ENCODE measurements around the gene PPP3CB. TPM values are rescaled to one million over a fixed set of nuclear protein-coding genes. Genes with fewer than 3 reads are reported as not detected.

The PPP3CB gene
- total RNA-seq, 1 experiment from 2014 or later: 43.8 TPM

DNA sequence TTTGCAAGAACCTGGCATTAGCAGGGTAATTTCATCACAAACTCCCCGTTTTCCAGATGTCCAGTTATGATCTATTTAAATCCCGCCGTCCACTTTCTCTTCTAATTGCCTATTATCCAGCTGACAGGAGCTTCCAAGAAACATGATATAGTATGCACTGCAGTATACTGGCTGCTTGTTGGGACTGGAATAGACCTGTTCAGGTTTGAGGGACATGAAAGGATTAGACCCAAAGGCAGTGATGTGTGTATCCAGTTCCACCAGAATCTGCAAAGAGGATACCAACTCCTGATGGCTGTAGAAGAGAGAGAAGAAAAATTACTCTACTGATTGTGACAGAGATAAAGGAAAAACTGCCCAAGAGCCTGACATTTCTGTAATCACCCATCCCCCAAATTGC lies 71.3 kb downstream of the PPP3CB start:
- no peaks in the 10 kb centered on the region for H3K9me2 ChIP-seq (replicated peaks; ENCODE audit: low read length)
- no peak overlapping the region for H2AFZ ChIP-seq (ENCODE audit: low read length)
- 0 out of 2 replicates have a peak, but pooled peaks cover 8% of the 10 kb centered on the region for H3K36me3 ChIP-seq (ENCODE audit: low read depth, low read length)
- H3K27me3 ChIP-seq (ENCODE audit: low read length): no peaks in the 10 kb centered on the region
- ChIA-PET POLR2A (ENCODE audit: unreplicated experiment) (interaction anchor here (0.6 kb wide), 1 partner anchor 177 kb away, joined by 3 read pairs; the partner anchor contains the start of gene DNAJC9), CTCF (no interaction called here)
- no peak overlapping the region for H3K4me3 ChIP-seq (ENCODE audit: low read length)
- no TSS peak for BruUV-seq (replicated peaks)
- intact Hi-C loops (cut with micrococcal nuclease): no loop called here
- no peaks in the 10 kb centered on the region for H4K20me1 ChIP-seq (ENCODE audit: low read length)
- TF ChIP-seq, protein P1, sequence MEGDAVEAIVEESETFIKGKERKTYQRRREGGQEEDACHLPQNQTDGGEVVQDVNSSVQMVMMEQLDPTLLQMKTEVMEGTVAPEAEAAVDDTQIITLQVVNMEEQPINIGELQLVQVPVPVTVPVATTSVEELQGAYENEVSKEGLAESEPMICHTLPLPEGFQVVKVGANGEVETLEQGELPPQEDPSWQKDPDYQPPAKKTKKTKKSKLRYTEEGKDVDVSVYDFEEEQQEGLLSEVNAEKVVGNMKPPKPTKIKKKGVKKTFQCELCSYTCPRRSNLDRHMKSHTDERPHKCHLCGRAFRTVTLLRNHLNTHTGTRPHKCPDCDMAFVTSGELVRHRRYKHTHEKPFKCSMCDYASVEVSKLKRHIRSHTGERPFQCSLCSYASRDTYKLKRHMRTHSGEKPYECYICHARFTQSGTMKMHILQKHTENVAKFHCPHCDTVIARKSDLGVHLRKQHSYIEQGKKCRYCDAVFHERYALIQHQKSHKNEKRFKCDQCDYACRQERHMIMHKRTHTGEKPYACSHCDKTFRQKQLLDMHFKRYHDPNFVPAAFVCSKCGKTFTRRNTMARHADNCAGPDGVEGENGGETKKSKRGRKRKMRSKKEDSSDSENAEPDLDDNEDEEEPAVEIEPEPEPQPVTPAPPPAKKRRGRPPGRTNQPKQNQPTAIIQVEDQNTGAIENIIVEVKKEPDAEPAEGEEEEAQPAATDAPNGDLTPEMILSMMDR (conservative IDR thresholded peaks at IDR 0.05; ENCODE audit: low read depth, low read length): no peak
- TF ChIP-seq EZH2 (IDR thresholded peaks at IDR 0.05; ENCODE audit: low read length, unreplicated experiment): no peak
- H3K9ac ChIP-seq (ENCODE audit: low read length): no peak overlapping the region
- ATAC-seq (no peak), DNase-seq (no peak)
- peaks cover 10% of the 10 kb centered on the region for H3K4me1 ChIP-seq (ENCODE audit: insufficient read depth, low read length)
- H3K9me3 ChIP-seq (ENCODE audit: low read length): no peaks in the 10 kb centered on the region
- H3F3A ChIP-seq (ENCODE audit: low read length, unreplicated experiment): no peaks in the 10 kb centered on the region
- no peak overlapping the region for H3K4me2 ChIP-seq (ENCODE audit: low read length)
- no peaks in the 10 kb centered on the region for H3K79me2 ChIP-seq (ENCODE audit: low read length)
- H3K27ac ChIP-seq (ENCODE audit: low read length): no peak overlapping the region

DNA sequence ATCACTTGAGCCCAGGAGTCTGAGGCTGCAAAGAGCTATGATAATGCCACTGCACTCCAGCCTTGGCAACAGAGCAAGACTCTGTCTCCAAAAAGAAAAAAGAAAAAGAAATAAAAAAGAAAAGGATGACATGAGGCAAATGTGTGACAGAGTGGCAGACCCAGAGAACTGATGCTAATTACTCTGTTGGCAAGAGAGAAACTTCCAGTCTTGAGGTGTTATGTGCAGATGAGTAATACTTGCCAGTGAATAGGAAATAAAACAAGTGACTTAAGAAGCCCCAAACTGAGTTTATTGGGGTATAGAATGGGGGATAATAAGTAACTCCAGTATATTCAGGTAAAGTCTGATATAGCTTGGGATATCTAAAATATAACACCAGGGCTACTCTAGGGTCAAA lies 72.5 kb downstream of the PPP3CB start:
- no peak overlapping the region for H3K4me2 ChIP-seq (ENCODE audit: low read length)
- intact Hi-C loops (cut with micrococcal nuclease): no loop called here
- no peaks in the 10 kb centered on the region for H3K9me3 ChIP-seq (ENCODE audit: low read length)
- no peaks in the 10 kb centered on the region for H3F3A ChIP-seq (ENCODE audit: low read length, unreplicated experiment)
- no TSS peak for BruUV-seq (replicated peaks)
- H3K9ac ChIP-seq (ENCODE audit: low read length): no peak overlapping the region
- ChIA-PET CTCF (no interaction called here), POLR2A (ENCODE audit: unreplicated experiment) (no interaction called here)
- ATAC-seq (no peak), DNase-seq (no peak)
- H3K36me3 ChIP-seq (ENCODE audit: low read depth, low read length): 0 out of 2 replicates have a peak, but pooled peaks cover 8% of the 10 kb centered on the region
- H3K9me2 ChIP-seq (replicated peaks; ENCODE audit: low read length): no peaks in the 10 kb centered on the region
- peaks cover 20% of the 10 kb centered on the region for H3K4me1 ChIP-seq (ENCODE audit: insufficient read depth, low read length)
- H2AFZ ChIP-seq (ENCODE audit: low read length): no peak overlapping the region
- no peaks in the 10 kb centered on the region for H4K20me1 ChIP-seq (ENCODE audit: low read length)
- no peaks in the 10 kb centered on the region for H3K27me3 ChIP-seq (ENCODE audit: low read length)
- TF ChIP-seq, protein P1 (conservative IDR thresholded peaks at IDR 0.05; ENCODE audit: low read depth, low read length): no peak
- TF ChIP-seq EZH2 (IDR thresholded peaks at IDR 0.05; ENCODE audit: low read length, unreplicated experiment) (no peak), EZH2phosphoT487 (IDR thresholded peaks at IDR 0.05; ENCODE audit: borderline replicate concordance, low read length) (no peak)
- no peak overlapping the region for H3K4me3 ChIP-seq (ENCODE audit: low read length)
- H3K79me2 ChIP-seq (ENCODE audit: low read length): no peaks in the 10 kb centered on the region
- H3K27ac ChIP-seq (ENCODE audit: low read length): no peak overlapping the region

DNA sequence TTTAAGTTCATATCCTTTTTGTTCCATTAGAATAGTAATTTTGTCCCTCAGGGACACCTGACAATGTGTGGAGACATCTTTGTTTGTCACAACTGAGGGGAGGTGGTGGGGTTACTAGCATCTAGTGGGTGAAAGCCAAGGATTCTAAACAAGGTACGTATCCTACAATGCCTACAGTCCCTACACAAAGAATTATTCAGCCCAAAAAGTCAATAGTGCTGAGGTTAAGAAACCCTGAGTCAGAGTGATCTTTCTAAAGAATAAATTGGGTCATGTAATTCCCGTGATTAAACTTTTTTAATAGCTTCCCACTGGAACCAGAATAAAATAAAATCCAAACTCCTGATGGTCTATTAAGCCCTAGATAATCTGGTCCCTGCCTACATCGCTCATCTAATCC lies 79.3 kb downstream of the PPP3CB start:
- peak; percentile 98 for DNase-seq
- Histone ChIP-seq H3K79me2 (ENCODE audit: low read length) (peaks cover 23% of the 10 kb centered on the region), H3K9me3 (ENCODE audit: low read length) (no peaks in the 10 kb centered on the region), H3K9me2 (replicated peaks; ENCODE audit: low read length) (no peaks in the 10 kb centered on the region), H3K4me1 (ENCODE audit: insufficient read depth, low read length) (peaks cover 57% of the 10 kb centered on the region), H3K27ac (ENCODE audit: low read length) (peak overlapping the region; percentile 37), H3K9ac (ENCODE audit: low read length) (no peak overlapping the region), H4K20me1 (ENCODE audit: low read length) (no peaks in the 10 kb centered on the region), H2AFZ (ENCODE audit: low read length) (no peak overlapping the region), H3K4me2 (ENCODE audit: low read length) (peak overlapping the region; percentile 1), H3K4me3 (ENCODE audit: low read length) (no peak overlapping the region), H3K27me3 (ENCODE audit: low read length) (no peaks in the 10 kb centered on the region), H3F3A (ENCODE audit: low read length, unreplicated experiment) (peaks cover 8% of the 10 kb centered on the region), H3K36me3 (ENCODE audit: low read depth, low read length) (no peaks in the 10 kb centered on the region)
- TF ChIP-seq EZH2phosphoT487 (IDR thresholded peaks at IDR 0.05; ENCODE audit: borderline replicate concordance, low read length) (no peak), EZH2 (IDR thresholded peaks at IDR 0.05; ENCODE audit: low read length, unreplicated experiment) (no peak)
- no TSS peak for BruUV-seq (replicated peaks)
- intact Hi-C loops (cut with micrococcal nuclease): loop anchor here (10.0 kb wide), 1 partner anchor 328 kb away; the partner anchor contains the start of gene SEC24C
- ChIA-PET CTCF (interaction anchor here (0.6 to 0.7 kb wide), 3 partner anchors 199 to 1805 kb away, joined by 3 to 6 read pairs (median 4); no protein-coding TSS in a partner anchor), POLR2A (ENCODE audit: unreplicated experiment) (interaction anchor here (0.6 to 1.1 kb wide), 4 partner anchors 10 to 79 kb away, joined by 4 to 8 read pairs (median 6); partner anchors contain the start of gene PPP3CB)
- ATAC-seq: peak; percentile 0
